ENCODE data around the gene CSN2.

The CSN2 gene, protein sequence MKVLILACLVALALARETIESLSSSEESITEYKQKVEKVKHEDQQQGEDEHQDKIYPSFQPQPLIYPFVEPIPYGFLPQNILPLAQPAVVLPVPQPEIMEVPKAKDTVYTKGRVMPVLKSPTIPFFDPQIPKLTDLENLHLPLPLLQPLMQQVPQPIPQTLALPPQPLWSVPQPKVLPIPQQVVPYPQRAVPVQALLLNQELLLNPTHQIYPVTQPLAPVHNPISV

GRCh38 chr4:69965628-69966027 lies at the start of gene CSN2:
Gene CSN2, minus strand, starts transcription at chr4:69965728. Its CDS starts 4,733 bp downstream, at chr4:69960995.
- DNase-seq (ENCODE audit: extremely low read depth, low read depth): no peak
- TF ChIP-seq, protein P1, sequence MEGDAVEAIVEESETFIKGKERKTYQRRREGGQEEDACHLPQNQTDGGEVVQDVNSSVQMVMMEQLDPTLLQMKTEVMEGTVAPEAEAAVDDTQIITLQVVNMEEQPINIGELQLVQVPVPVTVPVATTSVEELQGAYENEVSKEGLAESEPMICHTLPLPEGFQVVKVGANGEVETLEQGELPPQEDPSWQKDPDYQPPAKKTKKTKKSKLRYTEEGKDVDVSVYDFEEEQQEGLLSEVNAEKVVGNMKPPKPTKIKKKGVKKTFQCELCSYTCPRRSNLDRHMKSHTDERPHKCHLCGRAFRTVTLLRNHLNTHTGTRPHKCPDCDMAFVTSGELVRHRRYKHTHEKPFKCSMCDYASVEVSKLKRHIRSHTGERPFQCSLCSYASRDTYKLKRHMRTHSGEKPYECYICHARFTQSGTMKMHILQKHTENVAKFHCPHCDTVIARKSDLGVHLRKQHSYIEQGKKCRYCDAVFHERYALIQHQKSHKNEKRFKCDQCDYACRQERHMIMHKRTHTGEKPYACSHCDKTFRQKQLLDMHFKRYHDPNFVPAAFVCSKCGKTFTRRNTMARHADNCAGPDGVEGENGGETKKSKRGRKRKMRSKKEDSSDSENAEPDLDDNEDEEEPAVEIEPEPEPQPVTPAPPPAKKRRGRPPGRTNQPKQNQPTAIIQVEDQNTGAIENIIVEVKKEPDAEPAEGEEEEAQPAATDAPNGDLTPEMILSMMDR (IDR thresholded peaks at IDR 0.05; ENCODE audit: low read depth, low read length): no peak

DNA sequence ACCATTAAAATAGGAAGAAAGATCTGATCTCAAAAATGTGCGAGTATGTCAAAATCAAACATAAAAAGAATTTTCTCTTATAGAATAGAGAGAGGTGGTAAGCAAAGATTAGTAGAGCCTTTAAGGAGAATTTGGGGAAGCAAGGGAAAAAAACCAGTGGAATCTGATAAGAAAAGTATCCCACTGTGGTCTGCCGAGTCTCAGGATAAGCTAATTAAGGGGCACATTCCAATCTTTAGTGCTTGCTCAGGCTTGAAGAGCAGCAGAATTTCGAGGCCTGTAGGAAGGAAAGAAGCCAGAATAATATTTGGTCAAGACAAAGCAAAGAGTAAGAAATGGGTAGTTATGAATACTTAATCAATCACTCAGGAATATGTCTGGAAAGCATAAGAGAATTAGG lies 43.2 kb upstream of the CSN2 start:
- DNase-seq (ENCODE audit: extremely low read depth, low read depth): no peak
- TF ChIP-seq, protein P1 (IDR thresholded peaks at IDR 0.05; ENCODE audit: low read depth, low read length): no peak

- TF ChIP-seq, protein P1 (IDR thresholded peaks at IDR 0.05; ENCODE audit: low read depth, low read length): no peak
- DNase-seq (ENCODE audit: extremely low read depth, low read depth): no peak
These were observed 37.0 kb upstream of the CSN2 start for GRCh38 chr4:70002507-70002906.

DNA sequence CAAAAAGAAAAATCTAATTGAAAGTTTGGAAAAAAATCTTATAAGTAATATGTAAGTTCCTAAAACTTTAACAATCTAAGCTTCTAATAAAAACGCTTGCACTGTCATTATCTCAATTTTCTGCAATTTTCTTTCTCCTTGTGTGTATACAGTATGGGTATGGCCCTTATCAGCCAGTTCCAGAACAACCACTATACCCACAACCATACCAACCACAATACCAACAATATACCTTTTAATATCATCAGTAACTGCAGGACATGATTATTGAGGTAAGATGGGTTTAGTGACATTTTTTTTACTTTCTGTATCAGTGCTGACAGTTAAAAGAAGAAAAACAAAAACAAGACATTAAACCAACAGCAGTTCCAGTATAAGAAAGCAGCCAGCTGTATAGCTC lies 35.2 kb upstream of the CSN2 start:
- no peak for DNase-seq (ENCODE audit: extremely low read depth, low read depth)
- TF ChIP-seq, protein P1 (IDR thresholded peaks at IDR 0.05; ENCODE audit: low read depth, low read length): no peak

GRCh38 chr4:69999420-69999819 lies 33.9 kb upstream of the CSN2 start:
- no peak for DNase-seq (ENCODE audit: extremely low read depth, low read depth)
- TF ChIP-seq, protein P1 (IDR thresholded peaks at IDR 0.05; ENCODE audit: low read depth, low read length): no peak

DNA sequence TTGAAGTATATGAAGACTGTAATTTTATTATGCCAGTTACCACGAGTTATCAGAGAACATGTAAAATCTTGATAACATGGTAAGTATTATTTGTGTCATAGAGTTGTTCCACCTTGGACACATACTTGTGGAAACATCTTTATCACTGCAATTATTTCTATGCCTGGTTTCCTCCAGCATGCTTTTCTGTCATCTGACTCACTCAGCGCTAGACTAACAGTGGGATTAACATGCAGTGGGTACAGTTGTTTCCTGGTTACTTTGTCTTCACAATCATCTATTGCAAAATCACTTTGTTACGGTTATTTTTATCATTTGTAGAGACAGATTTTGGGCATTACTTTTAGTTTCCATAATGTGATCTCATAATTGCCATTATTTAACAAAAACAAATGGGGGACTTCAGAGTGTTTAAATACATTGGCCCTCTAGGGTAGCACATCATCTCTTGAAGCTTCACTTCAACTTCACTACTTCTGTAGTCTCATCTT lies 30.0 kb upstream of the CSN2 start, which contains the start of gene STATH:
Gene STATH (plus strand): TSS at position 441 of the 491 bp plus-strand sequence. CDS start 2,472 bp downstream, outside the sequence.
- no peak for DNase-seq (ENCODE audit: extremely low read depth, low read depth)
- TF ChIP-seq, protein P1 (IDR thresholded peaks at IDR 0.05; ENCODE audit: low read depth, low read length): no peak

DNA sequence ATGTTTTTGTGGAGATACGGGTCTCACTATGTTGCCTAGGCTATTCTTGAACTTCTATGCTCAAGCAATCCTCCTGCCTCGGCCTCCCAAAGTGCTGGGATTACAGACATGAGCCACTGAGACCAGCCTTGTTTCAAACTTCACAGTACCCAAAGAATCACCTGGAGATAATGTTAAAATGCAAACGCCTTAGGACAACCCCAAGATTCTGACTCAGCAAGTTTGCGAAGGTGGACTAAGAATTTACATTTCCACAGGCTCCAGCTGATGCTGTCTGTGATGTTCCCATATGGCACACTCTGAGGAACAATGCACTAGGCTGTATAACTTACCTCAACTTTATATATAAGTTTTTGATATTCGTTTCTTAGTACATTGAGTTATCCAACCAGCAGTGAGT lies 29.3 kb upstream of the CSN2 start:
- TF ChIP-seq, protein P1 (IDR thresholded peaks at IDR 0.05; ENCODE audit: low read depth, low read length): no peak

More for the DNA sequence above, 29.3 kb upstream of the CSN2 start:
- DNase-seq (ENCODE audit: extremely low read depth, low read depth): no peak

All from AG09319 (cell line).